Immature natural killer cell (primary cell): Measurements from ENCODE around the gene RNF181. TPM values are rescaled to one million over a fixed set of nuclear protein-coding genes. Genes with fewer than 3 reads are reported as not detected.

Experiments
- DNase-seq, 3 donors: peaks; one replicate each; pipeline ENCODE4 v3.0.0; 2022; ENCODE audit warnings: mixed read lengths in 1 of 3
- H3K27ac Mint-ChIP-seq, 6 donors: one replicate each; pipeline ENCODE4 v1.8.0; 2020; ENCODE audit warnings: mixed read lengths in 6 of 6, mild to moderate bottlenecking in 5 of 6, inconsistent platforms in 4 of 6, moderate library complexity in 3 of 6
- H3K27me3 Mint-ChIP-seq, 3 donors: one replicate each; pipeline ENCODE4 v1.8.0; 2020 to 2021; ENCODE audit warnings: low read depth in 3 of 3, mild to moderate bottlenecking in 3 of 3, mixed read lengths in 3 of 3, moderate library complexity in 3 of 3, inconsistent platforms in 1 of 3
- H3K36me3 Mint-ChIP-seq, 3 donors: one replicate each; pipeline ENCODE4 v1.8.0; 2020; ENCODE audit warnings: mixed read lengths in 3 of 3, inconsistent platforms in 2 of 3, mild to moderate bottlenecking in 2 of 3
- H3K4me1 Mint-ChIP-seq, 2 donors: one replicate each; pipeline ENCODE4 v1.8.0; 2020; ENCODE audit warnings: inconsistent platforms in 2 of 2, mild to moderate bottlenecking in 2 of 2, mixed read lengths in 2 of 2, moderate library complexity in 1 of 2
- H3K4me3 Mint-ChIP-seq, 5 donors: one replicate each; pipeline ENCODE4 v1.8.0; 2020; ENCODE audit warnings: mild to moderate bottlenecking in 5 of 5, mixed read lengths in 5 of 5, inconsistent platforms in 3 of 5, moderate library complexity in 3 of 5
- H3K9me3 Mint-ChIP-seq, 6 donors: one replicate each; pipeline ENCODE4 v1.8.0; 2020; ENCODE audit warnings: mild to moderate bottlenecking in 6 of 6, mixed read lengths in 6 of 6, inconsistent platforms in 4 of 6, moderate library complexity in 3 of 6
- polyA plus RNA-seq, 3 donors: library from polyadenylated mRNA; unstranded; fragments of 300-500 nt; fragmentation: Illumina TruSeq; gene quantifications; one replicate each; pipeline ENCODE4 v1.2.3, GENCODE V29; 2021

The RNF181 gene
- polyA plus RNA-seq, 3 donors from 2014 or later, result 224 to 326 (median 256) TPM

DNA sequence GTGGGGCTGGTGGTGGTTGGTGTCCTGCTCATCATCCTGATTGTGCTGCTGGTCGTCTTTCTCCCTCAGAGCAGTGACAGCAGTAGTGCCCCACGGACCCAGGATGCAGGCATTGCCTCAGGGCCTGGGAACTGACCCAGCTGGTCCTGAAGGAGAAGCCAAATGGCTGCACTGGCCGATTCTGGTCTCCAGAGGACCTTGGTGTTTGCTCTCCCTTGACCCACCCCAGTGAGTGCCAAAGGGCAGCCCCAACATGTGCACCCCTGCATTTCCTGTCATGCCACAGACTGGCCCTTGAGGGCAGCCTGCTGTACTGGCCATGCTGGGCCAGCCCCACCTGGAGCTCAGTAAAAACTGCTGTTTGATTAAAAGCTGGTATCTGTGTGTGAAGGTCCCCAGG, 2.5 kb upstream of the RNF181 start:
- DNase-seq, result no peak
- Mint-ChIP-seq H3K27me3 (peaks cover 0 to 9% (median 4%) of the 10 kb centered on the region in 3 donors), H3K4me3 (peak overlapping the region in 3 of 5 donors; percentile 38 to 54 (median 39)), H3K27ac (no peak overlapping the region), H3K4me1 (peaks cover 37 to 47% of the 10 kb centered on the region in 2 donors), H3K36me3 (peaks cover 0 to 3% (median 0%) of the 10 kb centered on the region in 3 donors), H3K9me3 (no peaks in the 10 kb centered on the region)

DNA sequence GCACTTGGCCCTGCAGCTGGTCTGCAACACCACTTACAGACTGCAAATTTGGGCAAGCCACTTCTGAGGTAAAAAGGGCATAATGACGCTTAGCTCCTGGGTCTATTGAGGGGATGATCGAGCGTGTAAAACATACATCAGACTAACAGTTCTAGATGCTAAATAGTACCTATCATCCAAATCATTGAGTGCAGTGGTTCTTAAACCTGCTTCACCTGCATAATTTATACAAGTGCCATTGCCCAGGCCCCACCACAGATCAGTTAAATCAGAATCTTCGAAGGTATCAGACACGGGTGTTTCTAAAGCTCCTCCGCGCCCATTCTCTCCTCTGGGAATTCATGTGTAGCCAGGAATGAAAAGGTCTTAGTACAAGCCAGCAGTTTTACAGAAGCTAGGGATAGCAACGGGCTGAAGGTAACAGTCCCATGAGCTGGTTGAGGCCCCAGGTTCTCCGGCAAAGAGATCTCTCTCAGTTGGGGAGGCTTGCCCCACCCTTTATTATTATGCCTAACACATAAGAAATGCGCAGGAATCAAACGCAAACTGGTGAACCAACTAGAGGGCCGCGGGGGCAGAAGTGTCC, 737 bp upstream of the RNF181 start:
- Mint-ChIP-seq H3K27ac (peak overlapping the region; percentile 91 to 97 (median 96)), H3K36me3 (no peaks in the 10 kb centered on the region), H3K27me3 (peaks cover 0 to 9% (median 4%) of the 10 kb centered on the region in 3 donors), H3K4me1 (peaks cover 33 to 38% of the 10 kb centered on the region in 2 donors), H3K4me3 (peak overlapping the region; percentile 95 to 99 (median 98)), H3K9me3 (no peaks in the 10 kb centered on the region)
- DNase-seq, result no peak

DNA sequence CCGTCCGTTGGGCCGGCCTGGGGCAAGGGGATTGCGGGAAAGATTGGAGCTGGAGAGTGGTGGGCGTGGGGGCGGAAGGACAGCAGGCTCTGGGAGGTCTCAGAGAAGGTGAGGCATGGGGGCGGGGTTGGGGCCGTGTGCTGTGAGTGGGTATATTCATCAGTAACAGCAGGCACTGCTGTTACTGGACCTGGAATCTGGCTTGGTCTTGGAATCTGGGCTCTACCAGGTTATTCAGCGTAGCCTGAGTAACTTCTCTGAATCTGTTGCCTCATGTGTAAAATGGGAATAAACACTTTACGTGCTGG, 435 bp downstream of the RNF181 start:
- DNase-seq, result no peak
- peaks cover 32 to 33% of the 10 kb centered on the region in 2 donors for H3K4me1 Mint-ChIP-seq
- peak overlapping the region; percentile 95 to 99 (median 98) for H3K4me3 Mint-ChIP-seq

DNA sequence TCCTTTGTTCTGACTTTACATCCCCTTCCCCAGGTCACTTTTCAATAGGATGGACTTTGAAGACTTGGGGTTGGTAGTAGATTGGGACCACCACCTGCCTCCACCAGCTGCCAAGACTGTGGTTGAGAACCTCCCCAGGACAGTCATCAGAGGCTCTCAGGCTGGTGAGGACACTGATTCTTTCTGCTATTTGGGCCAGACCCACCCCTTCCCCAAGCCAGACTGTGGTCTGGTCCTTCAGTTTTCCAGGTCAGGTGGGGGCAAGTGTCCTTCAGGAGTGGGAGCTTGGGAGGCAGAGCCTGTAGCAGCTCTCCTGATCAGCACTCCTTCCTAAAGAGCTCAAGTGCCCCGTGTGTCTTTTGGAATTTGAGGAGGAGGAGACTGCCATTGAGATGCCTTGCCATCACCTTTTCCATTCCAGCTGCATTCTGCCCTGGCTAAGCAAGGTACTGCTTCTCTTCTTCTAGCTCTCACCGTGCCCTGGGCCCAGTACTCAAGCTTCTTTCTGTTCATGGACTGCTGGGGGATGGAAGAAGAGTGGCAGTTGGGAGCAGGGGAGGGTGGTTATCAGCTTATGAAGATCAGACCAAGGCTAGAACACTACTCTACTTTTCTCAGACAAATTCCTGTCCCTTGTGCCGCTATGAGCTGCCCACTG, 1.1 kb downstream of the RNF181 start:
- Mint-ChIP-seq H3K27me3 (peaks cover 0 to 12% (median 4%) of the 10 kb centered on the region in 3 donors), H3K27ac (peak overlapping the region in 5 of 6 donors; percentile 24 to 96 (median 91)), H3K4me1 (peaks cover 33 to 35% of the 10 kb centered on the region in 2 donors), H3K9me3 (no peaks in the 10 kb centered on the region), H3K4me3 (peak overlapping the region; percentile 95 to 99 (median 98)), H3K36me3 (no peaks in the 10 kb centered on the region)
- DNase-seq, result no peak

More for the DNA sequence above, 435 bp downstream of the RNF181 start:
- H3K27ac Mint-ChIP-seq, result peak overlapping the region; percentile 91 to 97 (median 96)
- no peaks in the 10 kb centered on the region for H3K9me3 Mint-ChIP-seq
- no peaks in the 10 kb centered on the region for H3K36me3 Mint-ChIP-seq
- peaks cover 0 to 9% (median 4%) of the 10 kb centered on the region in 3 donors for H3K27me3 Mint-ChIP-seq

DNA sequence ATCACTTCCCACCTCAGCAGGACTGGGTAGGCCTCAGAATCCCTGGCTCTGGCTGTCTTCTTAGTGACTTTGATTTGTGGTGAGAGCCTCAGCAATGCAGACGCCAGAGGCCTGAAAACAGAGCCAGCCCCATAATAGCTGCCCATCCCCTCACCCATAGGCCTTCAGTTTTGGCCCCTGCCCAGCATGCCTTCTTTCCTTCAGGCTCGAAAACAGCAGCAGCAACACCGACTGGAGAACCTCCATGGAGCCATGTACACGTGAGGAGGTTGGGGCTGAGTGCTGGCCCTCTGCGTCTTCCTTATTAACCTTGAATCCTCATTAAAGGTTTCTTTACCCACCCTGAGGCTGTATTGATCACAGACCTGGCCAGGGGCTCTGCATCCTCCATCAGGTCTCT, 1.7 kb downstream of the RNF181 start:
- H3K4me1 Mint-ChIP-seq, result peaks cover 37 to 40% of the 10 kb centered on the region in 2 donors
- no peak for DNase-seq
- peak overlapping the region in 1 of 6 donors; percentile 21 for H3K27ac Mint-ChIP-seq
- peaks cover 0 to 14% (median 4%) of the 10 kb centered on the region in 3 donors for H3K27me3 Mint-ChIP-seq
- peak overlapping the region; percentile 57 to 98 (median 96) for H3K4me3 Mint-ChIP-seq
- H3K9me3 Mint-ChIP-seq, result no peaks in the 10 kb centered on the region
- H3K36me3 Mint-ChIP-seq, result no peaks in the 10 kb centered on the region

DNA sequence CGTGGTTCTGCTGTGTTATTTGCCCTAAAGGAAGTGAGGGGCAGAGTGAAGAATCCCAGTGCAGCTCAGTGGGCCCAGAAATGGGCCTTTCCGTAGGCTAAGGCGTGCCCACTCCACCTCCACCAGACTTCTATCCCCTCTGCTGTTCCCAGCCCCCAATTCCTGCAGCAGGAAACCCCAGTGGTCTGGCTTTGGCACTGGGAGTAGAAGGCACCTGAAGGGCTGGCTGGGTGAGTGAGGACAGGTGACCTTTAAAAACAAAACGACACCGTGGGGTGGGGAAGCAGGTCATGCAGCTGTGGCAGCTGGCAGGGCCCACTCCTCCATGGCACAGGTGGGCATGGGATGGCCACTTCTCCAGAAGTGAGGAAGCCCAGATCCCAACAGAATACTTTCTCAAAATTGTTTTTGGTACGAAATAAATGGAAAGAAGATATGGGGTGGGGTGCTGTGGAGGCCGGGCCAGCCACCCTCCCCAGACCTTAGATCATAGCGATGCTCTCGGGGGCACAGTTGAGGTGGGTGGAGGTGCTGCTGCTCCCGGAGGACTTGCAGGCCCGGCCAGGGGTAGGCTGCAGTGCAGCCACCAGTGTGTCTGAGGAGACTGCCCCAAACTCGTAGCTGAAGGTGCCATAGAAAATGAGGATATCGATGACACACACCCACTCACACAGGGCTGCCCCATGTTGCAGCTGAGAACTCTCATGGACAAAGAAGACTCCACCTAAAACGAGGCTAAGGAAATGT, 3.2 kb downstream of the RNF181 start:
- no peak overlapping the region for H3K4me3 Mint-ChIP-seq
- H3K4me1 Mint-ChIP-seq, result peaks cover 48 to 49% of the 10 kb centered on the region in 2 donors
- no peaks in the 10 kb centered on the region for H3K9me3 Mint-ChIP-seq
- H3K27me3 Mint-ChIP-seq, result peaks cover 0 to 14% (median 7%) of the 10 kb centered on the region in 3 donors
- no peak overlapping the region for H3K27ac Mint-ChIP-seq
- no peak for DNase-seq
- H3K36me3 Mint-ChIP-seq, result no peaks in the 10 kb centered on the region

DNA sequence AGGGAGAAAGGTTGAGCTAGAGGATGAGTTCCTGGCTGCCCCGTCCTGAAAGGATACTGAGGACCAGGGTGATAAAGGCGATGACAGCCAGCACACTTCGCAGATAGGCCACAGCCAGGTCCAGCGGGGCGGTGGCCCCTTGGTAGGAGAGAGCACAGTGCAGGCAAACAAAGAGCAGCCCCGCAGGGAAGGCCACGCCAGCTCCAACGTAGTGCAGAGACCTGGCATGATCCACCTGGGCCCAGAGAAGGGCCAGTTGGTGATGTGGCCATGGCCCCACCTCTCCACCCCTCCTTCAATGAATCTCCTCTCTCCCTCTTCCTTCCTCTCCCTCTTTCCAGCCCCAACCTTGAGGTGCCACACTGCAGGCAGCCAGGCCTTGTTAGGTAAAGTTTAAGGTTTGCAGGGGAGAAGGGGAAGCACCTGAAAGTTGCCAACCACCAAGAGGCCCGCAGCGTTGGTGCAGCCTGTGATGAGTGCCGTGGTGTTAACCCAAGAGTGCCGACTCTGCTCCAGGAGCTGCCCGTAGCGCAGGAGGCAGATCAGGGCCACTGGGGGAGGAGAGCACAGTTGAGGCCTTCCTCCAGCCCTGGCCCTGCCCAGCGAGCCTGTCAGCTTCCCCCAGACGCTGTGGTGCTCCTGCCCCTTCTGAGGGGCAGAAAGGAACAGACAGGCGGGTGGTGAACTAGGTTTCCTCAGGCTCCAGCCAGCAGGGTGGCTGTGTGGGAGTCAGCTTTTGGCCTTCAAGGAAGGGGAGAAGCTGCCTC, 4.1 kb downstream of the RNF181 start:
- Mint-ChIP-seq H3K27ac (peak overlapping the region in 1 of 6 donors; percentile 29), H3K27me3 (peaks cover 0 to 14% (median 9%) of the 10 kb centered on the region in 3 donors), H3K9me3 (no peaks in the 10 kb centered on the region), H3K4me3 (no peak overlapping the region), H3K36me3 (no peaks in the 10 kb centered on the region), H3K4me1 (peaks cover 46 to 48% of the 10 kb centered on the region in 2 donors)
- no peak for DNase-seq

DNA sequence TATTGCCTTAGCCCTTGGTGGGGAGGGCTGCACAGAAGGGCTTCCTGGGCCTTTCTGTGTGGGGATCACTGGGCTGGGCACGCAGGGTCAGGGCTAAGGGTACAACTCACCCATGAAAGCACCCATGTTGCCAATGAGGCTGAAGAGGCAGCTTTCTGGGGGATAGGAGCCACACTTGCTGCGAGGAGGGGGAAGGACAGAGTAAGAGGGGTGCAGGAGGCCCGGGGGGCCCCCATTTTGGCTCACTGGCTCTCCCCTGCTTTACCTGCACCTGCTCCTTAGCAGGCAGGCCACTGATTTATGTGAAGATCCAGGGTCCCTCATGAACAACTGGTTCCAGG, 4.7 kb downstream of the RNF181 start:
- peaks cover 44 to 48% of the 10 kb centered on the region in 2 donors for H3K4me1 Mint-ChIP-seq
- no peaks in the 10 kb centered on the region for H3K36me3 Mint-ChIP-seq
- peak overlapping the region in 2 of 5 donors; percentile 80 to 85 for H3K4me3 Mint-ChIP-seq
- DNase-seq, result no peak
- H3K27me3 Mint-ChIP-seq, result peaks cover 0 to 13% (median 9%) of the 10 kb centered on the region in 3 donors
- no peaks in the 10 kb centered on the region for H3K9me3 Mint-ChIP-seq
- peak overlapping the region in 1 of 6 donors; percentile 64 for H3K27ac Mint-ChIP-seq

DNA sequence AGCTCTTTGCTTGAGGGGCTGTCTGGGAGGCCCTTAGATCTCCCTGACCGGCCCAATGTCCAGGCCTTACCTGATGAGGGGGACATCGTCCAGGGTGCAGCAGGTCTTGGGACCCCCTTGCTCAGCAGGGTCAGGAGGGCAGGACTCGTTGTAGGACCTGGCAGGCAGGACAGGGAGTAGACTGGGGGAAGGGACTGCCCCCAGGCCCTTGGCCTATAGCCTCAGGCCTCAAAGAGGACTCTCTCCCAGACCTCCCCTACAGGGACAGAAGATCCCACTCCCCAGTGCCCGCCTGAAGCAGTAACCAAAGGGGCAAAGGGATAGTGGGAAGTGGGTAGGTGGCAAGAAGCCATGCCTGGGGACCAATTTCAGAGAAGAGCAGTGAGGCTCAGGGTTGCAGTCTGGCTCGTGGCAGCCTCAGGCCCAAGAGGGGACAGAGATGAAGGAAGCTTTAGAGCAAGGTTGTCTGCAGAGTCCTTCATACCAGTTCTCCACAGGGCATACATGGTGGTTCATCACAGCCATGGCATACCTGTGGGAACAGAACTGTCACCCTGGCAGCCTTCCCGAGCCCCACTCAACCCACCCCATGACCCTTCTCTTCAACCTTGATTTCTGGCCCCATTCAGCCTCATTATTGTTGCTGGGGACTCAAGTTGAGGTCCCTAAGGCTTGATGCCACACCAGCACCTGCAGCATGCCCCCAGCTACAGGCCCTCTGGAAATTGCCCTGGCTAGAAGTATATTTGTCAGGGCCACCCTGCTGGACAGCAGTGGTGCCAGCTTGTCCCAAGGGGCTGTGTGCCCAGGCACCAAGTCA, 5.6 kb downstream of the RNF181 start:
- Mint-ChIP-seq H3K4me1 (peaks cover 34 to 48% of the 10 kb centered on the region in 2 donors), H3K9me3 (no peaks in the 10 kb centered on the region)

DNA sequence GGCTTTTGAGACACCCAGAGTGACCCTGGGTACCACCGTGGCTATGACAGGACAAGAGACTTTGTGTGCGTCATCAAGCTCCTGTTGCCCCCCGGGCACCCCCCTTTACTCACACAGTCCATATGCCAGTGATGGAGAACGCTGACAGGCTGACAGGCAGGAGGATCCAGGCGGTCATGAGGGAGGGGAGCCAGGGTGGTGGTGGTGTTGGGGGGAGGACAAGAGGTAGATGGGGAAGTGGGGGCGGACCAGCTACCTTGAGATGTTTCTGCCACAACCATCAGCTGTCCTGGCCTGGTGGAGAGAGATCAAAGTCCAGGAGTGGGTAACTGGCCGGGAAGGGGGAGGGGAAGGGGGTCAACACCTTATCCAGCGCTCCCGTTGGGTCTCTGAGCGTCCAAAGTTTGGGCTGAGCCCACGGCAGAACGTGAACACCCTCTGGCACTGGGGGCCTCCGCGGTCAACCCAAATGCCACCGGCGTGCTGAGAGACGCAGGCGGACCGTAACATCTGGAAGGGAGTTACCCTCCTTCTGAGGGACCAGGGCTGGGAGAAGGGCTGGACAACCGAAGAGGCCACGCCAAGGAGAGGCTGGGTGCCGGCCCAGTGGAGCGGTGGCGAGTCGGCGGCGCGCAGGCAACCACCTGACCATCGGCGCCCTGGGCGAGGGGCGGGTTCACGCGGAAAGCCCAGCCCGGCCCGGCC, 6.4 kb downstream of the RNF181 start:
- H3K27ac Mint-ChIP-seq, result peak overlapping the region; percentile 34 to 87 (median 76)
- no peak for DNase-seq
- no peaks in the 10 kb centered on the region for H3K9me3 Mint-ChIP-seq
- H3K27me3 Mint-ChIP-seq, result peaks cover 0 to 6% (median 5%) of the 10 kb centered on the region in 3 donors
- peaks cover 26 to 40% of the 10 kb centered on the region in 2 donors for H3K4me1 Mint-ChIP-seq
- H3K36me3 Mint-ChIP-seq, result no peaks in the 10 kb centered on the region
- H3K4me3 Mint-ChIP-seq, result peak overlapping the region; percentile 80 to 87 (median 85)

More for the DNA sequence above, 5.6 kb downstream of the RNF181 start:
- H3K27me3 Mint-ChIP-seq, result peaks cover 0 to 6% (median 5%) of the 10 kb centered on the region in 3 donors
- DNase-seq, result no peak
- H3K27ac Mint-ChIP-seq, result peak overlapping the region; percentile 31 to 87 (median 64)
- peak overlapping the region; percentile 80 to 87 (median 85) for H3K4me3 Mint-ChIP-seq
- no peaks in the 10 kb centered on the region for H3K36me3 Mint-ChIP-seq

DNA sequence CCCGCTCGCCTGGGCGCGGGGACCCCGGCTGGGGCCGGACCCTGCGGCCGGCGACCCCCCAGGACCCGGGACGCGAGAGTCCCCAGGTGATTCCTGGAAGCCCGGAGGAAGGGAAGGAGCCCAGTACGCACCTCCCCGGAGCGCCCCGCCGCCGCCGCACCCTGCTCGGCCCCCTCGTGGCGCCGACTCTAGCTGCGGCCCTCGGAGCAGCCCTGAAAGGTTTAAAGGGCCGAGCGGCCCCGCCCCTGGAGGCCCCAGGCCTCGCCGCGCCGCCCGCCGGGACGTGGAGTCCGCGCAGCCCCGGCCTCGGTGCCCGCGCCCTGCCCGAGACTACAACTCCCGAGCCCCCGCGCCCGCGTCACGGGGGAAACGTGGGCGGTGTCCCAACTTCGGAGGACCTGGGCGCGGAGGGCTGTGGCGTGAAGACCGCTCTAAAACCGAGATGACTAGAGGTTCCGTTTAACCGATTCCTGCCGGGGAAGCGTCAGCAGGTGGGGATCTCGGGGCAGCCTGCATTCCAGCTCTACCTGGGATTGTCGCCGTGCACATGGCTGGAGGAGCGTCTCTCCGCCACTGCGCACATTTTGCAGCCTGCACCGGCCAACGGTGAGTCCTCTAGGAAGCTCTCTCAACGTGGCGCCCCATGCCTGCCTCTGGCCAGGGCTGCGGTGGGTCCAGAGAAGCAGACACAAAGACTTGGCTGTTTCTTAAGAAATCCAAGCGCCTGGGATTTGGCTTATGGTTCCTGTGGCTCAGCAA, 7.1 kb downstream of the RNF181 start, which contains the start of gene TMEM150A:
TMEM150A (minus strand) TSS at position 223 of the 759 bp plus-strand sequence. CDS start 750 bp downstream, outside the sequence.
- Mint-ChIP-seq H3K36me3 (peaks cover 0 to 2% (median 0%) of the 10 kb centered on the region in 3 donors), H3K4me1 (peaks cover 24 to 39% of the 10 kb centered on the region in 2 donors), H3K27ac (peak within 1 kb of the TSS; percentile 74 to 90 (median 82))

More for the DNA sequence above, 7.1 kb downstream of the RNF181 start, which contains the start of gene TMEM150A:
- peak; percentile 86 to 89 (median 86) for DNase-seq
- Mint-ChIP-seq H3K27me3 (peaks cover 0 to 8% (median 5%) of the 10 kb centered on the region in 3 donors), H3K4me3 (peak within 1 kb of the TSS; percentile 87 to 94 (median 90)), H3K9me3 (no peaks in the 10 kb centered on the region)
